Measurements from ENCODE around the gene CRK. TPM values are rescaled to one million over a fixed set of nuclear protein-coding genes. Genes with fewer than 3 reads are reported as not detected.

CRK gene
- total RNA-seq, 3 donors from 2014 or later, result 73.9 to 85.3 (median 74.0) TPM

DNA sequence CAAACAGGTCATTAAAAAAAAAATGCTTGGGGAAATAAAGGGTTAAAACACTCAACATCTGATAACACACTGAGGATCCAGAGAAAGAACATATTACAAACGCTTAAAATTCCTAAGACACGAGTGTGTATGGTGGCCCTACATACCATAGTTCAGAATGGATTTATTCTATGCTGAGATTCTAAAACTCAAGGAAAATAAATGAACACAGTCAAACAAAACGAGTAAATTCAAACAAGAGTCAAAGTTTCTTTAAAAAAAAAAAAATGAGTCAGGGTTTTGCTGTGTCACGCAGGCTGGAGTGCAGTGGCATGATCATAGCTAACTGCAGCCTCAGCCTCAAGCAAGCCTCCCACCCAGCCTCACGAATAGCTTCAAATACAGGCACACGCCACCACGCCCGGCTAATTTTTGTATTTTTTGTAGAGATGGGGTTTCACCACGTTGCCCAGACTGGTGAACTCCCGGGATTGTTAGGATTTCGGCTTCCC, 17.4 kb downstream of the CRK start:
- ATAC-seq, result no peak
- intact Hi-C loops (cut with DNase I, micrococcal nuclease), result no loop called here

DNA sequence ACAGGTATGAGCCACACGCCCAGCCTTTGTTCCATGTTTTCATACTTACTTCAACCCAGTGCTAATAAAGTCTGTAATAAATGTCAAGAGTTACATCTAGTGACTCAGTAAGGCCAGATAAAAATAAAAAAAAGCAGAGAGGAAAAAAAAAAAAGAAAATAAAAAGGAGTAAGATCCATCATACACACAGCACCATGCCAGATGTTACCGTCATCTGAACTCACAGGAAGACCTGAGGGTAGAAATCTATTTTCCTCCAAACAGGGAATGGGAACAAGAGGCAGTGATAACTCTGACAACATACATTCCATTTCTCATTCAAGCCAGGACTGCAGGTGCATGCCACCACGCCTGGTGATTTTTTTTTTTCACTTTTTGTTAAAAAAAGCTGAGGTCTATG, 20.7 kb downstream of the CRK start:
- TF ChIP-seq, protein P1, sequence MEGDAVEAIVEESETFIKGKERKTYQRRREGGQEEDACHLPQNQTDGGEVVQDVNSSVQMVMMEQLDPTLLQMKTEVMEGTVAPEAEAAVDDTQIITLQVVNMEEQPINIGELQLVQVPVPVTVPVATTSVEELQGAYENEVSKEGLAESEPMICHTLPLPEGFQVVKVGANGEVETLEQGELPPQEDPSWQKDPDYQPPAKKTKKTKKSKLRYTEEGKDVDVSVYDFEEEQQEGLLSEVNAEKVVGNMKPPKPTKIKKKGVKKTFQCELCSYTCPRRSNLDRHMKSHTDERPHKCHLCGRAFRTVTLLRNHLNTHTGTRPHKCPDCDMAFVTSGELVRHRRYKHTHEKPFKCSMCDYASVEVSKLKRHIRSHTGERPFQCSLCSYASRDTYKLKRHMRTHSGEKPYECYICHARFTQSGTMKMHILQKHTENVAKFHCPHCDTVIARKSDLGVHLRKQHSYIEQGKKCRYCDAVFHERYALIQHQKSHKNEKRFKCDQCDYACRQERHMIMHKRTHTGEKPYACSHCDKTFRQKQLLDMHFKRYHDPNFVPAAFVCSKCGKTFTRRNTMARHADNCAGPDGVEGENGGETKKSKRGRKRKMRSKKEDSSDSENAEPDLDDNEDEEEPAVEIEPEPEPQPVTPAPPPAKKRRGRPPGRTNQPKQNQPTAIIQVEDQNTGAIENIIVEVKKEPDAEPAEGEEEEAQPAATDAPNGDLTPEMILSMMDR (IDR thresholded peaks at IDR 0.05), result no peak
- Histone ChIP-seq H3K9me3 (no peaks in the 10 kb centered on the region), H3K4me3 (no peak overlapping the region), H3K36me3 (ENCODE audit: low read depth) (peaks cover 3% of the 10 kb centered on the region), H3K4me1 (ENCODE audit: low read depth) (no peaks in the 10 kb centered on the region)
- ATAC-seq (no peak), DNase-seq (no peak)
- intact Hi-C loops (cut with DNase I, micrococcal nuclease), result no loop called here

More for the DNA sequence above, 17.4 kb downstream of the CRK start:
- peaks cover 3% of the 10 kb centered on the region for H3K36me3 ChIP-seq (ENCODE audit: low read depth)
- no peak for DNase-seq
- no peaks in the 10 kb centered on the region for H3K4me1 ChIP-seq (ENCODE audit: low read depth)
- no peak overlapping the region for H3K4me3 ChIP-seq
- no peaks in the 10 kb centered on the region for H3K9me3 ChIP-seq
- TF ChIP-seq, protein P1 (IDR thresholded peaks at IDR 0.05), result no peak

DNA sequence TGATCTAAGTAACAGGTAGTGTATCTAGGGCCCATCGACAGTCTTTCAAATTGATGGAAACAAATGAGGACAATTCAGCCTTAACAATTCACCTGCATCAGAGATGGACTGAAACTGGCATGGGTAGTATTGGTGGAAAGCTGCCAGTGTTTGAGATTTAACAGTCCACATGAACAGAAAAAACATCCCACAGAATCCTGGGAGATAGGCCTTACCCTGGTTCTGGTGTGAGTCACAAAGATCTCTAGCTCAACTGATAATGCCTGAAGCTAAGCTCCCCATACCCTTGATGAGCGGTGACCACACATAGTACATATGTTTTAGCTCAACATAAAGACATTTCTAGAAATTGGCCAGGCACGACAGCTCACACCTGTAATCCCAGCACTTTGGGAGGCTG, 21.9 kb downstream of the CRK start:
- no peak for ATAC-seq
- Histone ChIP-seq H3K4me1 (ENCODE audit: low read depth) (no peaks in the 10 kb centered on the region), H3K36me3 (ENCODE audit: low read depth) (peaks cover 3% of the 10 kb centered on the region)

DNA sequence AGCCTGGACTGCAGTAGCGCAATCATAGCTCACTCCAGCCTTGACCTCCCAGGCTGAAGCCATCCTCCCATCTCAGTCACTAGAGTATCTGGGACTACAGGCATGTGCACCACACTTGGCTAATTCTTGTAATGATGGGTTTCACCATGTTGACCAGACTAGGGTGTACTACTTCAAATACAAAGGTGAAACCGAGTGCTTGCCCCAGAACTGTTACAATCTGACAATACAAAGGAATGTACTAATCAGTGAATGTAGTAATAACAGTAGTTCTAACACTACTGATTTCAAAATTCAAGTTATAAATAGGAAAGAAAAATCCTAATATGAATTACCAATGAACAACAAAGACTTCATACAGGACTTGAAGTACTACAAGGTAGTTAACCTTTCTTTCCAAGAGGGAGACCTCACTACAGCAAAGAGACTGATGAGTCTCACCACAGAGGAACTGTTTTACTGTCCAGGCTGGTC, 24.4 kb downstream of the CRK start:
- H3K9me3 ChIP-seq, result no peaks in the 10 kb centered on the region
- peaks cover under 1% of the 10 kb centered on the region for H3K36me3 ChIP-seq (ENCODE audit: low read depth)
- intact Hi-C loops (cut with DNase I, micrococcal nuclease), result no loop called here
- H3K4me3 ChIP-seq, result no peak overlapping the region
- TF ChIP-seq, protein P1 (IDR thresholded peaks at IDR 0.05), result no peak
- H3K4me1 ChIP-seq (ENCODE audit: low read depth), result peaks cover 8% of the 10 kb centered on the region
- no peak for ATAC-seq
- DNase-seq, result no peak

More for the DNA sequence above, 21.9 kb downstream of the CRK start:
- H3K9me3 ChIP-seq, result no peaks in the 10 kb centered on the region
- TF ChIP-seq, protein P1 (IDR thresholded peaks at IDR 0.05), result no peak
- intact Hi-C loops (cut with DNase I, micrococcal nuclease), result no loop called here
- H3K4me3 ChIP-seq, result no peak overlapping the region
- DNase-seq, result no peak

DNA sequence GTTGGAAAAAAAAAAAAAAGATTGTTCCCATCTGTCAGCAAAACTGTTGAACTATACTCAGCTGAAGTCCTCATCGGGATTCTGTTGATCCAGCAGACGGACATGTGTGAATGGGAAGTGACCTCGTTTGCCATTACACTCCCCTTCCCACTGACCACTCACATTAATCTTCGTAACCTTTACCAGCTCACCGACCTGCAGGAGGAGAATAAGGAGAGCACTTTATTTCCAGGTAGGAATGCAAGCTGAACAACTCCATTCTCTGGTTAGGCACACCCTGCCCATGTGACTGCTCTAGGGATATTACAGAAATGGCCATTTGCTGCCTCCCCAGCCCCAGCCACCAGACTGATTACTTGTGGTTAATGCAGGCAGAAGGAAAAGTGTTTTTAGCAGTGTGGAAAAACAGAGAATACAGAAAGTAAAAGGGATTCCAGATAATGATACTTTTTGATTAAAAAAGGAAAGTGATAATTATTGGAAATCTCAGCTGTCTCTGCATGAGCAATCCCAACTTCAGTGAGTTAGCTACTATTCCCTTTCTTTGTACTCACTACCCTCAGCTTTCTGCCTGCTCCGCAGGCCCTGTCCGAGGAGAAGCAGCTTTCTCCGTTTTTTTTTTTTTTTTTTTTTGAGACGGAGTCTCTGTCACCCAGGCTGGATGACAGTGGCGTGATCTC, 32.4 kb downstream of the CRK start:
- intact Hi-C loops (cut with DNase I, micrococcal nuclease), result no loop called here
- no peak for DNase-seq
- no peak overlapping the region for H3K4me3 ChIP-seq
- no peaks in the 10 kb centered on the region for H3K9me3 ChIP-seq
- no peak for ATAC-seq
- H3K4me1 ChIP-seq (ENCODE audit: low read depth), result peaks cover 6% of the 10 kb centered on the region
- TF ChIP-seq, protein P1 (IDR thresholded peaks at IDR 0.05), result no peak
- H3K36me3 ChIP-seq (ENCODE audit: low read depth), result no peaks in the 10 kb centered on the region

All from mucosa of descending colon (tissue), 3 donors.